ENCODE measurements around the gene SERPINB10.
A peak's percentile ranks its signal among the peaks of the same experiment; 100 is the strongest.

The SERPINB10 gene

GRCh38 chr18:63907664-63908063 lies at the start of gene SERPINB10:
Gene SERPINB10 (plus strand): TSS chr18:63907958. CDS start chr18:63915511, 7,553 bp downstream.
- no peak for TF ChIP-seq CTCF (IDR thresholded peaks at IDR 0.05; ENCODE audit: extremely low read depth, missing control alignments)
- DNase-seq (ENCODE audit: low spot score): peak; percentile 55

- TF ChIP-seq CTCF (IDR thresholded peaks at IDR 0.05; ENCODE audit: extremely low read depth, missing control alignments): no peak
- no peak for DNase-seq (ENCODE audit: low spot score)
Observed at GRCh38 chr18:63858456-63858855, 49.3 kb upstream of the SERPINB10 start.

- no peak for TF ChIP-seq CTCF (IDR thresholded peaks at IDR 0.05; ENCODE audit: extremely low read depth, missing control alignments)
- DNase-seq (ENCODE audit: low spot score): no peak
Observed at GRCh38 chr18:63859781-63860475, 47.8 kb upstream of the SERPINB10 start.

- no peak for TF ChIP-seq CTCF (IDR thresholded peaks at IDR 0.05; ENCODE audit: extremely low read depth, missing control alignments)
- no peak for DNase-seq (ENCODE audit: low spot score)
Observed at GRCh38 chr18:63860531-63860930, 47.2 kb upstream of the SERPINB10 start.

GRCh38 chr18:63867368-63868125 lies 40.2 kb upstream of the SERPINB10 start:
- no peak for TF ChIP-seq CTCF (IDR thresholded peaks at IDR 0.05; ENCODE audit: extremely low read depth, missing control alignments)
- no peak for DNase-seq (ENCODE audit: low spot score)

- DNase-seq (ENCODE audit: low spot score): no peak
- TF ChIP-seq CTCF (IDR thresholded peaks at IDR 0.05; ENCODE audit: extremely low read depth, missing control alignments): no peak
Observed at GRCh38 chr18:63868546-63868945, 39.2 kb upstream of the SERPINB10 start.

- no peak for DNase-seq (ENCODE audit: low spot score)
- TF ChIP-seq CTCF (IDR thresholded peaks at IDR 0.05; ENCODE audit: extremely low read depth, missing control alignments): no peak
Observed at GRCh38 chr18:63869374-63869773, 38.4 kb upstream of the SERPINB10 start.

Data from GM20000 (cell line).